HepG2 (cell line): ENCODE data around the gene THRAP3. TPM values are rescaled to one million over a fixed set of nuclear protein-coding genes. Genes with fewer than 3 reads are reported as not detected.

Experiments used
- ATAC-seq: fragments of 200-7000 bp; cut with Tn5 transposase; 3 replicates; pipeline ENCODE4 v1.9.1; 2020; ENCODE audit warnings: mild to moderate bottlenecking, moderate library complexity
- BruUV-seq: library from RNA; stranded (reverse); fragments of 400-500 nt; replicated peaks from 2 replicates; lab custom pipeline; 2021; lab: Mats Ljungman, UMichigan
- CTCF ChIA-PET: fragments of 300-600 bp; formaldehyde crosslinking; extraction: SDS; loops from one replicate; lab custom pipeline; 2021; ENCODE audit warnings: low total read pairs, inconsistent platforms, low intra/inter-chr PET ratio; lab: Yijun Ruan, JAX
- POLR2A ChIA-PET: fragments of 350-600 bp; sonication (Branson Sonifier 250); formaldehyde crosslinking; loops from one replicate; lab custom pipeline; 2020; ENCODE audit warnings: antibody characterized with exemption, inconsistent platforms; lab: Yijun Ruan, JAX
- DNase-seq: peaks from one replicate; pipeline ENCODE4 v3.0.0-alpha.2; 2015; ENCODE audit warnings: low spot score
- FAIRE-seq: peaks from 3 replicates; lab custom pipeline; 2011; peaks lifted over from hg19 to GRCh38; lab: Jason Lieb, UNC
- H2AFZ ChIP-seq: one replicate; pipeline ENCODE4 v1.6.1; 2011; ENCODE audit warnings: low read length, inconsistent platforms
- H3K27ac ChIP-seq: fragments of 300-600 bp; 3 replicates; pipeline ENCODE4 v1.8.0; 2011; ENCODE audit warnings: mixed run types, mild to moderate bottlenecking, mixed read lengths, low read length, inconsistent platforms; ENCODE audit not compliant: insufficient read depth; ENCODE audit errors: extremely low read length
- H3K27me3 ChIP-seq, 2 experiments: fragments of 200-600 bp in 1 of 2; 2 replicates in 1 of 2; 3 replicates in 1 of 2; pipeline versions ENCODE4 v1.6.0 to v1.8.0; 2011; ENCODE audit warnings: low read length in 2 of 2, mild to moderate bottlenecking in 2 of 2, moderate library complexity in 2 of 2, inconsistent platforms in 1 of 2; ENCODE audit not compliant: insufficient read depth in 2 of 2, control insufficient read depth in 1 of 2
- H3K36me3 ChIP-seq, 2 experiments: fragments of 200-600 bp in 1 of 2; replicated peaks in 1 of 2; 2 replicates in 1 of 2; 3 replicates in 1 of 2; pipeline versions ENCODE4 v1.5.1 to v1.8.0; 2011; ENCODE audit warnings: low read length in 2 of 2, inconsistent platforms in 1 of 2; ENCODE audit not compliant: insufficient read depth in 2 of 2, control insufficient read depth in 1 of 2
- H3K4me1 ChIP-seq: 2 replicates; pipeline ENCODE4 v1.5.1; 2012; ENCODE audit warnings: low read length, inconsistent platforms; ENCODE audit not compliant: insufficient read depth
- H3K4me2 ChIP-seq: 2 replicates; pipeline ENCODE4 v1.6.0; 2011; ENCODE audit warnings: low read depth, low read length, inconsistent platforms
- H3K4me3 ChIP-seq, 3 experiments: fragments of 200-600 bp in 1 of 3; sonication (generic), shearing (Covaris generic) in 1 of 3; replicated peaks in 1 of 3; 2 replicates each; pipeline ENCODE4 v1.5.1; 2011 to 2016; ENCODE audit warnings: low read length in 3 of 3, inconsistent platforms in 2 of 3, low read depth in 2 of 3, mild to moderate bottlenecking in 2 of 3, control low read depth in 1 of 3, mixed read lengths in 1 of 3; ENCODE audit not compliant: insufficient read depth in 1 of 3
- H3K79me2 ChIP-seq: one replicate; pipeline ENCODE4 v1.6.1; 2011; ENCODE audit warnings: low read length, inconsistent platforms; ENCODE audit not compliant: insufficient read depth
- H3K9ac ChIP-seq: 2 replicates; pipeline ENCODE4 v1.6.0; 2011; ENCODE audit warnings: mild to moderate bottlenecking, low read depth, low read length, inconsistent platforms; ENCODE audit not compliant: insufficient read depth
- H3K9me3 ChIP-seq: 2 replicates; pipeline ENCODE4 v1.5.1; 2012; ENCODE audit warnings: mild to moderate bottlenecking, low read length
- H4K20me1 ChIP-seq: 2 replicates; pipeline ENCODE4 v1.6.0; 2011; ENCODE audit warnings: inconsistent platforms, mild to moderate bottlenecking, low read length, moderate library complexity; ENCODE audit not compliant: insufficient read depth
- BORCS8-MEF2B ChIP-seq: sonication (generic); formaldehyde crosslinking; IDR thresholded peaks from 2 replicates; pipeline ENCODE4 v1.8.0; 2022; ENCODE audit warnings: mild to moderate bottlenecking, missing genetic modification reagents
- ETV5 ChIP-seq: IDR thresholded peaks from 2 replicates; pipeline ENCODE4 v1.6.1; 2018; ENCODE audit warnings: missing biosample characterization, missing genetic modification reagents, inconsistent platforms, borderline replicate concordance
- PHF21A ChIP-seq: sonication (generic); formaldehyde crosslinking; IDR thresholded peaks from 2 replicates; pipeline ENCODE4 v1.5.0; 2020; ENCODE audit warnings: mild to moderate bottlenecking, missing genetic modification reagents
- POLR2AphosphoS2 ChIP-seq: IDR thresholded peaks from 2 replicates; pipeline ENCODE4 v1.6.1; 2011; ENCODE audit warnings: low read depth, low read length, improper control_type of control experiment
- ZNF577 ChIP-seq: sonication (generic); formaldehyde crosslinking; IDR thresholded peaks from 2 replicates; pipeline ENCODE4 v1.4.0; 2020; ENCODE audit warnings: mild to moderate bottlenecking, low read depth, missing genetic modification reagents, borderline replicate concordance
- ZNF775 ChIP-seq: sonication (generic); formaldehyde crosslinking; IDR thresholded peaks from 2 replicates; pipeline ENCODE4 v1.4.0; 2020; ENCODE audit warnings: missing genetic modification reagents, mild to moderate bottlenecking, moderate library complexity, borderline replicate concordance
- WGBS: methylation state at CpG from one replicate; pipeline ENCODE4 v1.1.6; 2017; ENCODE audit warnings: low lambda C conversion rate; 5-methylcytosine and 5-hydroxymethylcytosine counted together
- in situ Hi-C: cut with HindIII; loops from 2 replicates; pipeline ENCODE4 v1.10.0; 2017; ENCODE audit warnings: low pct_unique_long_range_greater_than_20kb; ENCODE audit not compliant: extremely low pct_ligation_motif_present
- intact Hi-C: fragments of 100-400 bp; cut with micrococcal nuclease; formaldehyde crosslinking; loops from one replicate; pipeline ENCODE4 v1.10.0; 2022; ENCODE audit not compliant: unreplicated experiment
- polyA plus RNA-seq, 8 experiments: library from polyadenylated mRNA; depleted of rRNA in 3 of 8; stranded (reverse) in 7 of 8; unstranded in 1 of 8; fragments of >200 nt; fragmentation: Illumina TruSeq in 4 of 8; extraction: Trizol in 4 of 8; gene quantifications; 2 replicates each; pipeline versions ENCODE4 v1.2.1 to v1.2.3, GENCODE V29; 2011 to 2016; ENCODE audit warnings: low read depth in 4 of 8, missing spikeins in 1 of 8, mixed read lengths in 1 of 8; ENCODE audit not compliant: insufficient read depth in 1 of 8
- total RNA-seq, 5 experiments: library from RNA; depleted of rRNA; stranded (reverse); fragments of >200 nt; fragmentation: Illumina TruSeq; extraction: Trizol; gene quantifications; 2 replicates each; pipeline ENCODE4 v1.2.3, GENCODE V29; 2016; ENCODE audit warnings: low read depth in 1 of 5
- TF ChIP-seq, protein P1 (sequence below): sonication (generic); formaldehyde crosslinking; IDR thresholded peaks from 2 replicates; pipeline ENCODE4 v1.4.0; 2020; ENCODE audit warnings: low read depth, mild to moderate bottlenecking, missing genetic modification reagents

The THRAP3 gene
- total and polyA plus RNA-seq, 2 of the 13 experiments (the other 11 are each of a cell fraction or from before 2014, with no cell fraction given) = 45.0 to 92.6 TPM

DNA sequence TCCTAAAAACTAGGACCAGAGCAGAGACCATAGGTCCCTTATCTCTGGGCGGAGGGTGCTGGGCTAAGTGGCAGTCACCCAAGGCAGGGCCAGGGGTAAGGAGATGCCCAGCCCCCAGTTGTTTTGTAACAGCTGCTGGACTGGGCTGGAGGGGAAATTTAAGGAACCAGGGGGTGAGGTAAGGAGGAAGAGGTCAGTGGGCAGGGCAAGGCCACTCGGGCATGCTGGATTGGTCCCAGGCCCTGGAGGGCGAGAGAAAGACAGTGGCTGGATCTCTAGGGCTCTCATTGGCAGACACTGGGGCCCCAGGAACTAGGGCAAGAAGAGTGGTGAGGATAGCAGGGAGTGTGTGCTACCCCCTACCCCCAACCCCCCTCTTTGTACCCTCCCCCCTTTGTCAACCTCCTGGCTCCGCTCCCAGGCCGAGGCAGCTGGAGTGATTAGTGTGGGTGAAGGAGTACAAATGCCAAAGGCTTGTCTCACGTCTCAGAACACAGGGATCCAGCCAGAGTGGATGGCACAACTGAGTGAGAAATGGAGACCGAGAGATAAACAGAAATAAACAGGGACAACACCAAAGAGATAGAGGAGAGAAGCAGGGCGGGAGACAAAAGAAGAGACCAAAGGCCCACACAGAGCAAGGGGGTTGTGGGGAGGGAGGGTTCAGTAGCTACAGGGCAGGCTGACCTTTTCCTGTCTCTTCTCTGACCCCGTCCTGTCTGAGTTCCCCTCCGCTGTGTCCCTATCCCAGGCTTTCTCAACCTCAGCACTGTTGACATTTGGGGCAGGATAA, 20.5 kb upstream of the THRAP3 start:
- Histone ChIP-seq H3K9me3 (no peaks in the 10 kb centered on the region), H3K79me2 (no peaks in the 10 kb centered on the region), H3K4me3 (peak overlapping the region; percentile 33 to 63 (median 41)), H3K27ac (no peak overlapping the region), H2AFZ (peak overlapping the region; percentile 92), H4K20me1 (no peaks in the 10 kb centered on the region), H3K4me1 (peaks cover 47% of the 10 kb centered on the region), H3K9ac (peak overlapping the region; percentile 37; the same call in 1 of the 2 replicates), H3K4me2 (peak overlapping the region; percentile 81), H3K27me3 (no peaks in the 10 kb centered on the region), H3K36me3 (no peaks in the 10 kb centered on the region)
- DNase-seq (no peak), ATAC-seq (peak; percentile 75), FAIRE-seq (peak; percentile 15)
- BruUV-seq = no TSS peak
- in situ Hi-C loops = no loop called here
- ChIA-PET POLR2A (interaction anchor here (1.1 kb wide), 1 partner anchor 47 kb away, joined by 4 read pairs; no protein-coding TSS in a partner anchor), CTCF (no interaction called here)
- WGBS = 1% methylated on average over 9 of the region's 10 CpGs
- intact Hi-C loops = no loop called here
- TF ChIP-seq, protein P1, sequence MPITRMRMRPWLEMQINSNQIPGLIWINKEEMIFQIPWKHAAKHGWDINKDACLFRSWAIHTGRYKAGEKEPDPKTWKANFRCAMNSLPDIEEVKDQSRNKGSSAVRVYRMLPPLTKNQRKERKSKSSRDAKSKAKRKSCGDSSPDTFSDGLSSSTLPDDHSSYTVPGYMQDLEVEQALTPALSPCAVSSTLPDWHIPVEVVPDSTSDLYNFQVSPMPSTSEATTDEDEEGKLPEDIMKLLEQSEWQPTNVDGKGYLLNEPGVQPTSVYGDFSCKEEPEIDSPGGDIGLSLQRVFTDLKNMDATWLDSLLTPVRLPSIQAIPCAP = no peak
- peak; percentile 11; the same call in 1 of the 2 replicates for TF ChIP-seq PHF21A (CRISPR knock-in tag)

DNA sequence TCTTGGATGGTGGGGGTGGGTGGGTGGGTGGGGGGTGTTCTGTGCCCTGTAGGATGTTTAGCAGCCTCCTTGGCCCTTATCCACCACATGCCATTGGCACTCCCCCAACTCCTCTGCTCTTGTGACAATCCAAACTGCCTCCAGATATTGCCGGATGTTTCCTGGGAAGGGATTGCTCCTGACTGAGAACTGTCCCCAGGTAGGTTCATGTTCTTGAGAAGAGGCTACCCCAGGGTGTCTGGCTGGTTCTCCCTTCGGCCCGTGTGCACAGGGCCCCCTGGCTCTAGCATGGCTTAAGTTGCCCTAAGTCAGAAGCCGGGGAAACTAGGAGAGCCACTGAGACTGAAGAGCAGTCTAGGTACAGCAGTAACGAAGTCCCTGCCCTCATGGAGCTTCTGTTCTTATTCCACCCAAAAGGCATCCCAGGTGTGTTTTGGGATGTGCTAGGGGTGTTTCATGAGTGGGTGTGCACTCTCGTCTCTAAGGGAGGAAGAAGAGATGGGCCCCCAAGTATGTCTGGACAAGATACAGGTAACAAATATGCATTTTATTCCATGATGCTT, 19.8 kb upstream of the THRAP3 start:
- no peaks in the 10 kb centered on the region for H3K36me3 ChIP-seq
- no peaks in the 10 kb centered on the region for H4K20me1 ChIP-seq
- no peak overlapping the region for H2AFZ ChIP-seq
- BruUV-seq = no TSS peak
- no peak overlapping the region for H3K9ac ChIP-seq
- POLR2A ChIA-PET = interaction anchor here (1.1 kb wide), 1 partner anchor 48 kb away, joined by 4 read pairs; no protein-coding TSS in a partner anchor
- DNase-seq (no peak), ATAC-seq (no peak; the same call in 2 of the 3 replicates)
- intact Hi-C loops = no loop called here
- no peaks in the 10 kb centered on the region for H3K79me2 ChIP-seq
- H3K27me3 ChIP-seq = no peaks in the 10 kb centered on the region
- TF ChIP-seq ETV5 (CRISPR knock-in tag) (no peak), POLR2AphosphoS2 (no peak), ZNF775 (CRISPR knock-in tag) (no peak), BORCS8-MEF2B (CRISPR knock-in tag) (no peak), ZNF577 (CRISPR knock-in tag) (no peak)
- TF ChIP-seq, all 625 proteins: peak for 0
- Histone ChIP-seq H3K4me3 (0 out of 6 replicates have a peak overlapping the region, but pooled peaks of 1 of the 3 experiments have one; percentile 63), H3K4me1 (peaks cover 48% of the 10 kb centered on the region), H3K4me2 (peak overlapping the region; percentile 81), H3K9me3 (no peaks in the 10 kb centered on the region), H3K27ac (no peak overlapping the region)
- WGBS = 49% methylated on average over 3 of the region's 6 CpGs
- no peak for FAIRE-seq
- in situ Hi-C loops = no loop called here
- CTCF ChIA-PET = no interaction called here
